ENCODE results near the gene ABCA7.
"Not testable (repeated sequence)": the region's sequence is repeated elsewhere in the genome, so short reads cannot be mapped to it uniquely, and the experiment has no call there.

ABCA7 gene

GRCh38 chr19:1018393-1018792 is 21.5 kb upstream of the ABCA7 start:
- Histone ChIP-seq H3K27ac (ENCODE audit: low read depth, low read length, severe bottlenecking) (no peak overlapping the region), H3K4me3 (ENCODE audit: extremely low read depth, insufficient read depth, low read length, poor library complexity, severe bottlenecking) (no peak overlapping the region), H3K9me3 (ENCODE audit: control insufficient read depth, low read length) (no peaks in the 10 kb centered on the region), H3K4me1 (ENCODE audit: control insufficient read depth, insufficient read depth, low read length, poor library complexity, severe bottlenecking) (peaks cover 41% of the 10 kb centered on the region), H3K36me3 (ENCODE audit: control insufficient read depth, insufficient read depth, low read length) (peaks cover 32% of the 10 kb centered on the region)
- 92 to 94% methylated on average over 2 to 5 of the region's 5 CpGs for WGBS, 2 experiments (ENCODE audit: insufficient coverage in 2 of 2)

DNA sequence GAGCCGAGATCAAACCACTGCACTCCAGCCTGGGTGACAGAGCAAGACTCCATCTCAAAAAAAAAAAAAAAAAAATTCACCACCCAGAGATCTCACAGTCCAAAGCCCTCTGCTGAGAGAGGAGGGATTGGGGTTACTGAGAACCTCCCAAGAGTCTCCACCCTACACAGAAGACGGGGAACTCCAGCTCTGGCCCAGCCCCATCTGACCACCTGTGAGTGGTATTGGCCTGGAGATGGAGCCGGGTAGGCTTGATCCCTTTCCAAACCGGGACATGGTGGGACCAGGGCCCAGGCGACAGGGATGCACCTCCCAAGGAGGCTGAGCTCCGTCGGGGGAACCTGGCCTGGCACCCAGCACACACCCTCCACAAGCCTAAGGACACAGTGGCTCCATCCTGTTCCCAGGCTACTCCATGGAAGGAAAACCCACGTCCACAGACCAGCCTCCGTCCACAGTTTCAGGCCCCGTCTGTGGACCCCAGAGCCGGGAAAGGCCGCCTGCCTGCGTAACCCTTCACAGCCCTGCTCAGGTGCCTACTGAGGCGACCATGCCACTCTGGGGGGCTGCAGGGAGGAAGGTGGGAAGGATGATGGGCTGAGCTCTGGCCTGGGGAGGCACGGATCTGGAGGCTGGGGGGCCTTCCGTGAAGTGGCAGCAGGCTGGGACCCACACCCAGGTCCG is 20.8 kb upstream of the ABCA7 start:
- Histone ChIP-seq H3K27ac (ENCODE audit: low read depth, low read length, severe bottlenecking) (no peak overlapping the region), H3K36me3 (ENCODE audit: control insufficient read depth, insufficient read depth, low read length) (peaks cover 26% of the 10 kb centered on the region), H3K9me3 (ENCODE audit: control insufficient read depth, low read length) (no peaks in the 10 kb centered on the region), H3K4me3 (ENCODE audit: extremely low read depth, insufficient read depth, low read length, poor library complexity, severe bottlenecking) (peak overlapping the region; percentile 91), H3K4me1 (ENCODE audit: control insufficient read depth, insufficient read depth, low read length, poor library complexity, severe bottlenecking) (peaks cover 41% of the 10 kb centered on the region)
- WGBS, 2 experiments (ENCODE audit: insufficient coverage in 2 of 2): 87 to 93% methylated on average over 15 of the region's 17 CpGs

DNA sequence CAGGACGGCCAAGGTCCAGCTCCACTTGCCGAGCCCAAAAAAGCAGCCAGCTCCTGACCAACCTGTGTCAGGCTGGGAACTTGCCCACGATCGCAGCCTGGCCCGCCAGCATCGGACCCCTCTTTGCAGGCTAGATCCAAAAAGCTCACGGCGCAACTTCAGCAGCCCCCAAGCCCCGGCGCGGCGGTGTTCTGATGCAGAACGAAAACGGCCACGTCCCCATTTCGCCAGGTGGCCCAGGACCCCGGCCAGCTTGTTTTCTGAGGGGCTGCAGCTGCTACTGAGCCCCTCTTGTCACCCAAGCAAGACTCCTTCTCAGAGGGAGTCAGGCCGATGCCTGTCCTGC is 20.3 kb upstream of the ABCA7 start:
- Histone ChIP-seq H3K36me3 (ENCODE audit: control insufficient read depth, insufficient read depth, low read length) (peaks cover 21% of the 10 kb centered on the region), H3K9me3 (ENCODE audit: control insufficient read depth, low read length) (no peaks in the 10 kb centered on the region), H3K27ac (ENCODE audit: low read depth, low read length, severe bottlenecking) (no peak overlapping the region), H3K4me1 (ENCODE audit: control insufficient read depth, insufficient read depth, low read length, poor library complexity, severe bottlenecking) (peaks cover 41% of the 10 kb centered on the region), H3K4me3 (ENCODE audit: extremely low read depth, insufficient read depth, low read length, poor library complexity, severe bottlenecking) (peak overlapping the region; percentile 91)
- WGBS, 2 experiments (ENCODE audit: insufficient coverage in 2 of 2): 78 to 83% methylated on average over 16 to 18 of the region's 18 CpGs

DNA sequence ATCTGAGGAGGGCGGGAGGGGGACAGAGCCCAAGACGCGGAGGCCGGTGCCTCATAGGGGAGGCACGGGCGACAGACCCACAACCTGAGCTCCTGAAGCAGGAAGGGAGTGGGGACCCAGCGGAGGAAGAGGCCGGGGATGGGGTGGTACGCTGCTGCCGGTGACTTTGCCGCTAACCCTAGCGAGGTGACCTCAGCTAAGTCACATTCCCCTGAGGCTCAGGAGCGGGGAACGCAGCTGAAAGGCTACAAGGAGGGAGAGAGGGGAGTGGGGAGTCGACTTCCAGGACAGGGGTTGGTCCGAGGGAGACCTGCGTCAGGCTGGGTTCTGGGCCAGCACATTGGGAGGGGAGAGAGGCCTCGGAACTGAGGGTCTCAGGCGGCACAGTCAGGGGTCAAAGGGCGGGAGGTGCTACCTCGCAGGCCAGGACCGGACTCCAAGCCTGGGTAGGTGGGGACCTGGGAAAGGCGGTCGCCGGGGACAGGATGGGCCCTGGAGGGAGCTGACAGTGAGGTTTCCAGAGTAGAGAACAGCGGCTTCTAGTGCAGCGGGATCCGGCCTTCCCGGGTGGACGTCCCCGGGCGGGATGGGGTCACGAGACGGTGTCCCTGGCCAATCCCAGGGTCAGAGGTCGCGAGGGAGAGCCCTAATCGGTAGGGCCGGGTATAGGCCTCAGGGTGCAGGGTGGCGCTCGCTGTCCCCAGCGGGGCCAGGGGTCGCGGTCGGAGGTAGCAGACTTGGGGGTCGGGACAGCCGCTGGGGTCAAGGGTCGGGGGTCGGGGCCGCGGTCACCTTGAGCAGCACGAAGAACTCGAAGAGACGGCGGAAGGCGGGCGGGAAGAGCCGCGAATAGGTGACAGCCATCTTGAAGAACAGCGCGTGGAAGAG is 19.7 kb upstream of the ABCA7 start:
- peak overlapping the region; percentile 99 for H3K27ac ChIP-seq (ENCODE audit: low read depth, low read length, severe bottlenecking)
- peak overlapping the region; percentile 91 for H3K4me3 ChIP-seq (ENCODE audit: extremely low read depth, insufficient read depth, low read length, poor library complexity, severe bottlenecking)
- WGBS, 2 experiments (ENCODE audit: insufficient coverage in 2 of 2): 4 to 5% methylated on average over 49 to 51 of the region's 60 CpGs

DNA sequence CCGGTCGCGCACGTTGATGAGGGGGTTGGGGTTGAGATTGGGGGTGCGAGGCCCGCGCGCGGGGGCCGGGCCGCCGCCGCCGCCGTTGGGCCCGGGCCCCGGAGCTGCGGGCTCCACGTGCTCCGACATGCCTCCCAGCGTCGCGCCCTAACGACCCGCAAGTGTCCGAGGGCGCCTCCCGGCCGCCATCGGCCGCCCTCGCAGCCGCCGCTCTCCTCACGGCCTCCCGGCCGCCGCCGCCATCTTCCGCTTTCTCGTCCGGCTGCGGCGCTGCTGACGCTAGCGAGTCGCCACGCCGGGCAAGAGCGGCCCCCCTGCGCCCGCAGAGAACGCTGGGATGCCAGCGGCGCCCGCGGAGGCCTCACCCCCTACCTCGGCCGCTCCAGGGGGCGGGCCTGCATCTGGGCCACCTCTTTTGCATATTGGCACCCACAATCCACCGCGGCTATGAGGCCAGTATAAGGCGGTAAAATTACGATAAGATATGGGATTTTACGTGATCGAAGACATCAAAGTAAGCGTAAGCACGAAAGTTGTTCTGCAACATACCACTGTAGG is 19.0 kb upstream of the ABCA7 start, which contains the start of gene TMEM259:
Gene TMEM259, minus strand, starts transcription at position 256 of the 558 bp plus-strand sequence. Its CDS starts 127 bp downstream, at position 129.
- H3K4me1 ChIP-seq (ENCODE audit: control insufficient read depth, insufficient read depth, low read length, poor library complexity, severe bottlenecking): peaks cover 39% of the 10 kb centered on the region
- H3K36me3 ChIP-seq (ENCODE audit: control insufficient read depth, insufficient read depth, low read length): peaks cover 14% of the 10 kb centered on the region
- peak within 1 kb of the TSS; percentile 99 for H3K27ac ChIP-seq (ENCODE audit: low read depth, low read length, severe bottlenecking)
- 0% methylated on average over 49 to 57 of the region's 68 CpGs for WGBS, 2 experiments (ENCODE audit: insufficient coverage in 2 of 2)
- no peaks in the 10 kb centered on the region for H3K9me3 ChIP-seq (ENCODE audit: control insufficient read depth, low read length)
- H3K4me3 ChIP-seq (ENCODE audit: extremely low read depth, insufficient read depth, low read length, poor library complexity, severe bottlenecking): peak within 1 kb of the TSS; percentile 91

More for the DNA sequence above, 19.7 kb upstream of the ABCA7 start:
- peaks cover 15% of the 10 kb centered on the region for H3K36me3 ChIP-seq (ENCODE audit: control insufficient read depth, insufficient read depth, low read length)
- peaks cover 41% of the 10 kb centered on the region for H3K4me1 ChIP-seq (ENCODE audit: control insufficient read depth, insufficient read depth, low read length, poor library complexity, severe bottlenecking)
- no peaks in the 10 kb centered on the region for H3K9me3 ChIP-seq (ENCODE audit: control insufficient read depth, low read length)

- H3K4me3 ChIP-seq (ENCODE audit: extremely low read depth, insufficient read depth, low read length, poor library complexity, severe bottlenecking); H3K27ac ChIP-seq (ENCODE audit: low read depth, low read length, severe bottlenecking); H3K9me3 ChIP-seq (ENCODE audit: control insufficient read depth, low read length); H3K36me3 ChIP-seq (ENCODE audit: control insufficient read depth, insufficient read depth, low read length): not testable (repeated sequence)
- H3K4me1 ChIP-seq (ENCODE audit: control insufficient read depth, insufficient read depth, low read length, poor library complexity, severe bottlenecking): peaks cover 15% of the 10 kb centered on the region
- 87 to 96% methylated on average over 5 of the region's 5 CpGs for WGBS, 2 experiments (ENCODE audit: insufficient coverage in 2 of 2)
Measured at GRCh38 chr19:1023883-1024188, 16.1 kb upstream of the ABCA7 start.

GRCh38 chr19:1025080-1025479 is 14.8 kb upstream of the ABCA7 start:
- H3K9me3 ChIP-seq (ENCODE audit: control insufficient read depth, low read length); H3K36me3 ChIP-seq (ENCODE audit: control insufficient read depth, insufficient read depth, low read length); H3K4me3 ChIP-seq (ENCODE audit: extremely low read depth, insufficient read depth, low read length, poor library complexity, severe bottlenecking); H3K4me1 ChIP-seq (ENCODE audit: control insufficient read depth, insufficient read depth, low read length, poor library complexity, severe bottlenecking); H3K27ac ChIP-seq (ENCODE audit: low read depth, low read length, severe bottlenecking): not testable (repeated sequence)
- WGBS, 2 experiments (ENCODE audit: insufficient coverage in 2 of 2): 90 to 100% methylated on average over 1 to 2 of the region's 6 CpGs

DNA sequence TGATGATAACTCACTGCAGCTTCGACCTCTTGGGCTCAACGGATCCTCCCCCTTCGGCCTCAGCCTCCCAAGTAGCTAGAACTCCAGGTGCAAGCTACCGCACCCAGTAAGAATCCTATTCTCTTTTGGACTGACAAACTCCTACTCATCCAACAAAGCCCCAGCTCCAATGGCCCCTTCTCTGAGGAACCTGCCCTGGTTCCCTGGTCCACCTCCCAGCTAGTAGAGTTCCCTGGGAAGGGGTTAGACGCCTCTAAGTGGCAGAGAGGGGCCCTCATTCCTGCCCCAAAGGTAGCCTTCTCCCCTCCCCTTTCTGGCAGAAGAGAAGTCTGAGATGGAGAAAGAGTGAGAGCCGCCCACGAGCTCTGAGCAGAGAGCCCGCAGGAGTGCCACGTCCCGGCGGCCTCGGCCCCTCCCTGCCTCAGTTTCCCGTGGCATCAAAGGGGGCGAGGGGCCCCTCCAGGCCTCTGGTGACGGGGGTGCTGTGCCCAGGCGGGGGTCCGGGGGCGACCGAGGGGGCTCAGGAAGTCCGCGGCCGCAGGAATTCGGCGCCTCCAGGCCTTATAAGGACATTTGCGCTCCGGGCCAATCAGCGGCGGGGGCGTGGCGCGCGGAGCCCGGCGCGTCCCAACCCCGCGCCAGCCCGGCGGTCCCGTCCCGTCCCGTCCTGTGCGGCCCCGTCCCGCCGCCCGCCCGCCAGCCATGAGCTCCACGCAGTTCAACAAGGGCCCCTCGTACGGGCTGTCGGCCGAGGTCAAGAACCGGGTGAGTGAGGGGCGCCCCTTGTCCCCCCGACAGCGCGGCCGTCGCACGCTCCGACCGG is 13.7 kb upstream of the ABCA7 start, which contains the start of gene CNN2:
Gene CNN2, plus strand, starts transcription at position 649 of the 823 bp plus-strand sequence. Its CDS starts 54 bp downstream, at position 703.
- H3K36me3 ChIP-seq (ENCODE audit: control insufficient read depth, insufficient read depth, low read length): peaks cover 14% of the 10 kb centered on the region
- H3K4me3 ChIP-seq (ENCODE audit: extremely low read depth, insufficient read depth, low read length, poor library complexity, severe bottlenecking): peak within 1 kb of the TSS; percentile 92
- 0 to 1% methylated on average over 50 to 53 of the region's 63 CpGs for WGBS, 2 experiments (ENCODE audit: insufficient coverage in 2 of 2)
- H3K27ac ChIP-seq (ENCODE audit: low read depth, low read length, severe bottlenecking): peak within 1 kb of the TSS; percentile 94
- no peaks in the 10 kb centered on the region for H3K9me3 ChIP-seq (ENCODE audit: control insufficient read depth, low read length)
- peaks cover 5% of the 10 kb centered on the region for H3K4me1 ChIP-seq (ENCODE audit: control insufficient read depth, insufficient read depth, low read length, poor library complexity, severe bottlenecking)

GRCh38 chr19:1026783-1027649 is 12.9 kb upstream of the ABCA7 start:
- Histone ChIP-seq H3K9me3 (ENCODE audit: control insufficient read depth, low read length) (no peaks in the 10 kb centered on the region), H3K4me3 (ENCODE audit: extremely low read depth, insufficient read depth, low read length, poor library complexity, severe bottlenecking) (peak overlapping the region; percentile 92), H3K4me1 (ENCODE audit: control insufficient read depth, insufficient read depth, low read length, poor library complexity, severe bottlenecking) (peaks cover 5% of the 10 kb centered on the region), H3K36me3 (ENCODE audit: control insufficient read depth, insufficient read depth, low read length) (peaks cover 20% of the 10 kb centered on the region), H3K27ac (ENCODE audit: low read depth, low read length, severe bottlenecking) (peak overlapping the region; percentile 94)
- 0 to 1% methylated on average over 12 to 15 of the region's 36 CpGs for WGBS, 2 experiments (ENCODE audit: insufficient coverage in 2 of 2)
